NK-92 (cell line): ENCODE measurements around the gene DEUP1.
"Not testable (repeated sequence)": the region's sequence is repeated elsewhere in the genome, so short reads cannot be mapped to it uniquely, and the experiment has no call there.

Source experiments
- DNase-seq: peaks from one replicate; lab custom pipeline; 2025; ENCODE audit not compliant: unreplicated experiment; lab: John Stamatoyannopoulos, UW

Gene DEUP1

GRCh38 chr11:93359396-93359795 lies 28.9 kb downstream of the DEUP1 start:
- no peak for DNase-seq

GRCh38 chr11:93361435-93361834 lies 30.9 kb downstream of the DEUP1 start:
- no peak for DNase-seq

- no peak for DNase-seq
These were observed 37.5 kb downstream of the DEUP1 start for GRCh38 chr11:93368022-93368421.

- DNase-seq: no peak
These were observed 39.7 kb downstream of the DEUP1 start for GRCh38 chr11:93370260-93370659.

GRCh38 chr11:93389737-93390136 lies 59.2 kb downstream of the DEUP1 start:
- DNase-seq: no peak

GRCh38 chr11:93392867-93393266 lies 62.3 kb downstream of the DEUP1 start:
- DNase-seq: no peak

- no peak for DNase-seq
These were observed 62.8 kb downstream of the DEUP1 start for GRCh38 chr11:93393386-93393785.

- no peak for DNase-seq
These were observed 63.9 kb downstream of the DEUP1 start for GRCh38 chr11:93394488-93394887.

- no peak for DNase-seq
These were observed 65.8 kb downstream of the DEUP1 start for GRCh38 chr11:93396316-93396715.

GRCh38 chr11:93403930-93404329 lies 73.4 kb downstream of the DEUP1 start:
- no peak for DNase-seq

- DNase-seq: no peak
These were observed 77.3 kb downstream of the DEUP1 start for GRCh38 chr11:93407777-93408401.

GRCh38 chr11:93410441-93410840 lies 79.9 kb downstream of the DEUP1 start:
- DNase-seq: no peak

- DNase-seq: no peak
These were observed 81.2 kb downstream of the DEUP1 start for GRCh38 chr11:93411705-93412104.

GRCh38 chr11:93432247-93432646 lies 101.7 kb downstream of the DEUP1 start:
- DNase-seq: no peak

- not testable (repeated sequence) for DNase-seq
These were observed 112.7 kb downstream of the DEUP1 start for GRCh38 chr11:93443232-93443631.

- DNase-seq: no peak
These were observed 114.1 kb downstream of the DEUP1 start for GRCh38 chr11:93444617-93445073.

GRCh38 chr11:93458286-93458685 lies 127.7 kb downstream of the DEUP1 start:
- DNase-seq: no peak

GRCh38 chr11:93463666-93464065 lies 133.1 kb downstream of the DEUP1 start:
- DNase-seq: not testable (repeated sequence)

- no peak for DNase-seq
These were observed 134.5 kb downstream of the DEUP1 start for GRCh38 chr11:93464927-93465540.

- DNase-seq: no peak
These were observed 136.5 kb downstream of the DEUP1 start for GRCh38 chr11:93467054-93467453.

- DNase-seq: no peak
These were observed 137.7 kb downstream of the DEUP1 start for GRCh38 chr11:93468290-93468689.

GRCh38 chr11:93474123-93474522 lies 143.6 kb downstream of the DEUP1 start:
- DNase-seq: no peak

GRCh38 chr11:93476796-93477195 lies 146.3 kb downstream of the DEUP1 start:
- no peak for DNase-seq
